Erythroblast (primary cell): ENCODE measurements around the gene COX17.

Experiments used
- DNase-seq, 2 experiments: peaks; one replicate each; lab custom pipeline; 2025; lab: John Stamatoyannopoulos, UW
- GATA1 ChIP-seq: IDR thresholded peaks from 2 replicates; pipeline ENCODE4 v1.6.1; 2011; ENCODE audit warnings: low read depth, mild to moderate bottlenecking, control low read depth, low read length, moderate library complexity
- POLR2A ChIP-seq: IDR thresholded peaks from 2 replicates; pipeline ENCODE4 v1.6.1; 2011; ENCODE audit warnings: mild to moderate bottlenecking, low read length

Gene COX17

DNA sequence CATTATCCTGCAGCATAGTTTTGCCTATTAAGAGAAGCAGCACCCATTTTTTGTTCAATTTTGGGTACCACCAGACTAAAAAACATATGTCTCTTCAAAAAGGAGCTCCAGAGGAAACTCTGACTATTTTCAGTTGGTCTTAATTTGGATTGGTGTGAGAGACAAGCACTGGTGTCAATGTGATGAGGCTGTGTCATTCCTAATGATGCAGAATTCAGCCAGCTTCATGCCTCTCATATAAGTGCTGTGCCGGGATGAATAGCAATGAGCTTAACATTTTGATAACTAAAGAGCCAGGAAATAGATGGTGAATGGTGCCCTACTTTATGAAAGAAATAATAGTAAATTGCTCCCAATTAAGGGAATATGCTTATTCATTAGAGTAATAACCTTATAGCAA lies 32.7 kb downstream of the COX17 start:
- no peak for DNase-seq
- TF ChIP-seq GATA1, result no peak
- no peak for TF ChIP-seq POLR2A

DNA sequence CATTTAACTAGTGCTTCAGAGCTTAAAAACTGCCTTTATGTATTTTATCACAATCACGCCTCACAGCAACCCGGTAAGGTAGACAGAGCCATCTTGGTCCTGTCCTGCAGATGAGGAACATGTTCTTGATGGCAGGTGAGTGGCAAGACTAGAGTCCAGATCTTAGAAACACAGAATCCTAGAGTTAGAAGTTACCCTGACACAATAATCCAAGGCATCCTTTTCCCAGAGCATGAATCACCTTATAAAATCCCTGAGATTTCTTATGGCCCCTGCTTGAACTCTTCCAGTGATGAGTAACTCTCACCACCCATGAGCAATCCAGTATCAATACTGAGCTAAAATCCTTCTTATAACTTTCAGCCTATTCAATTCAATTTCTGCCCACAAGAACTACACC lies 33.7 kb downstream of the COX17 start:
- peak in 1 of 2 experiments; percentile 33 for DNase-seq

DNA sequence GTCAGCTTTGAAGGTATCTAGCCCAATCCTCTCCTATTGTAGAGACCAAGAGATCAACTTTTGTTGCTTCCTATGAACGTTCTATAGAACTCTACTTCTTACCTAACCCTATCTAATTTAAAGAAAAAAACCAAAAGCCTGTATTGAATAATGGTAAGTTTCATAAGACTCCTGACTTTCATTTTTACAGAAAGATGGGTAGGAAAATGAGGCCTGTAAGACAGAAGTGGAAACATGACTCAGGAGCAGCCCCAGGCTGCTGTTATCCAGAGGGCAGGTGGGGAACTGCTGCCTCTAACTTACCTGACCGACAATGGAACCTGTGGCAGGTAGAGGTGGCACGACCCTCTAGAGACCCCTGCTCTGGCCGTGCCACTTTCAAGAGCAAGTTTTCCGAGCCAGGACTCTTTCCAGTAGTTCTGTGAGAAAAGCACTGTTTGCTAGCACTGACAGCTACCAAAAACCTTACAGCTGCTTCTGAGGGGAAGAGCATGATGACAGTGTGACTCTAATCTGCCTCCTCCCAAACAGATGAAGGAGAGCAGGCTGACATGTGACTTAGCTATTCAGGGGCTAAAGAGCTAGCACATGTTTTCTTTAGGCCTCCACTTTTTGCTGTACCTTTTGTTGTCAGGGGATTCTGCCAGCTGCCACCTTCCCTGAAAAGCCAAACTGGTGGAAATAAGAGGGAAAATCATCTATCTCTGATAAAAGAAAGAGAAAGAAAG lies 34.3 kb downstream of the COX17 start:
- DNase-seq, result peak; percentile 49 to 57
- TF ChIP-seq GATA1 (no peak), POLR2A (no peak)

More for the DNA sequence above, 33.7 kb downstream of the COX17 start:
- no peak for TF ChIP-seq GATA1

DNA sequence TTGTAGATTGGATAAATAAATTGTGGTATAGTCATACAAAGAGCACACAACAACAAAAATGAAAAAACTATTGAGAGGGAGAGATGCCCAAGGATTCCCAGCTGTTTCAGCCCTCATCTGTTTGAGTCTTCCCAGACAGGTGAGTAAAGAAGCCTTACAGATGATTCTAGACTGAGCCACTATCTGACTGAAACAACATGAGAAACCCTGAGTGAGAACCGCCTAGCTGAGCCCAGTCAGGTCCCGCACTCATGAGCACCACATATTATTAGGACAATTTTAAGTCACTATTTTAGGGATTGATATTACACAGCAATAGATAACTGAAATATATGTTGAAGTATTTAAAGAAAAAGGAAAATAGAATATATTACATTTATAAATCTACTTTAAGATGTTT lies 35.8 kb downstream of the COX17 start:
- no peak for TF ChIP-seq GATA1
- no peak for TF ChIP-seq POLR2A
- DNase-seq, result no peak

DNA sequence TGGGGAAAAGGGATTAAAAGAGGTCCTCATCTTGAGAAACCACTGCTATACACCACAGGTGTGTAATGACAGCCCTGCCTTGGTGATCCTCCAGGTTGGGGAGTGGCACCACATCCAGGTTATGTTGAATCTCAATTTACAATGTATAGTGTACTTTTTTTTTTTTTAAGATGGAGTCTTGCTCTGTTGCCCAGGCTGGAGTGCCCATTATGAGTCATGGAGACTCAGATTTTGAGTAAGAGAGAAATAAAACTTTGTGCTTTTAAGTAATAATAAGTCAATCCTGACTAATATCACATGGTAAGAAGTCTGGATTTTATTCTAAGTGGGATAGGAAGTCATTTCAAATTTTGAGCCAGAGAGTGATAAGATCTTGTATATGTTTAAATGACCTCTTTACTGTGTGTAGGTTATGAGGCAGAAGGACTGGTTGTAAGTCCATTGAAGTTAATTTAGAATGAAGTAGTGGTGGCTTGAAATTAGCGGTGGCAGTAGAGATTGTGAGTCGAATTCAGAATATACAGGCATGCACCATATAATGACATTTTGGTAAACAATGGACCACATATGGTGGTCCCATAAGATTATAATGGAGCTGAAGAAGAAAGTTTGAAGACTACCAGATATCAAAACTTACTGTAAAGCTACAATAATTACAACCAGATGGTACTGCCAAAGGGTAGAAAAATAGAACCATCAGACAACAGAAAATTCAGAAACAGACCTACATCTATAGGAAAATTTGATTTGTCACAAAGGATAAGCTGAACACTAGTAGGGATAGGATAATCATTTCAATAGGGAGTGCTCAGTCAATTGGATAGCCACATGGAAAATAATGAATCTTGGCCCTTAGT lies 37.5 kb downstream of the COX17 start:
- DNase-seq, result peak in 1 of 2 experiments; percentile 28
- TF ChIP-seq POLR2A, result no peak
- no peak for TF ChIP-seq GATA1

DNA sequence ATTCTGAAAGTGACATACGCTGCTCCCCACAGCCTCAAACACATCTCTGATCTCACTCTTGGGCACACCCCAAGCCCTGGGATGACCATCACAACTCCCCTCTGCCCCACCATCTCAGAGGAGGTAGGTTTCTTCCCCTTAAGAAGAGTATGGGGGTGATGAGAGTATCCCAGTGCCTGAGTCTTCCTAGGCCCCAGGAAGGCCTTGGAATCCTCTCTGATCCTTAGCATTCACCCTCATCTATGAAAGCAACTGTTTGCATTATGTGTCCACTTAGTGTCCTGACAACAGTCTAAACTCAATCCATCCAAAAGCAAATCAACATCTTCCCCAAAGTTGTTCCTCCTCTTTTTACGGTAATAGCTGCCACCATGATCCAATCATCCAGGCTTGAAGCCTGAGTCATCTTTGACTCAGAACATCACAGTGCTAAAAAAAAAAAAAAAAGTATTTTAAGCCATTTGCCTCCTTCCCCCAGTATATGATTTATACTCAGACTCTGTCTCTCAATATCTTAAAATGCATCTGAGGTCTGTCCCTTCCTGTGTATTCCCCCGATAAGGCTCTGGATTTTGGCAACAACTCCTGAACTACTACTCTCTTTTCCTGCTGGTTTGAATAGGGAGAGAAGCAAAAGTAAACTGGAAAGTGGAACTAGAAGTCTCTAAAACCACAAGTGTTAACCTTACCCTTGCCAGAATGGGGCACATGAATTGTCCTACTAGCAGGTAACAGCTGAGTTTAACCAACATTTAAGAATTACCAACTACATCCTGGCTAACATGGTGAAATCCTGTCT lies 39.3 kb downstream of the COX17 start:
- DNase-seq, result peak; percentile 29 to 60
- TF ChIP-seq GATA1 (no peak), POLR2A (no peak)

DNA sequence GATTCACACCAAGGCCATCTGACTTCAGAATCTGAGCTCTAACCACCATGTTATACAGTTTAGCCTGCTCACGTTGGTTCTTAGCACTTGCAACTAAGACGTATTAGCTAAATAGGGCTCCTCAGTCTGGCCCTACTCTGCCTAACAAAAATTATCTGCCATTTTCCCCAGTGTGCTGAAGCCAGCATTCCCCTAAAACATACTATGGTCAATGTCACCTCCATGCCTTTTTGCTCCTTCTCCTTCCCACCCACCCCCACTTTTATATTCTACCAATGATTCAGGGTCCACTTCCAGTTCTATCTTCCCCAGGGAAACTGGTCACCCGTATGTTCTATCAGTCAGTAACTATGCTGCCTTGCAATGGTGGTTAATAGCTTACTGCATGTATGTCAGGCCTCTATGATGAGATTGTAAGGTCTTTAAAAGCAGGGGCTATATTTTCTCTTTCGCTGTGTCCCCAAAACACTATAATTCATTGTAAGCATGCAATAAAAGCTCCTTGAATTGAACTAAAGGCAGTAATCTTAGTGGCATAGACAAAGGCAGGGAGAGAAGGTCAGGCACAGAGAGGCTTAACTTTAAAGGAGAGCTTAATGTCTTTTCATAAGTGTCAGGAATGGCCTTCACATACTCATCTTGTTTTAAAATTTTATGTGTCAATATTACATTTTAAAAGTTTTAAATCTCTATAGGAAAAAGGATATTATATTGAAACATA lies 40.2 kb downstream of the COX17 start:
- no peak for DNase-seq
- TF ChIP-seq POLR2A (no peak), GATA1 (no peak)

DNA sequence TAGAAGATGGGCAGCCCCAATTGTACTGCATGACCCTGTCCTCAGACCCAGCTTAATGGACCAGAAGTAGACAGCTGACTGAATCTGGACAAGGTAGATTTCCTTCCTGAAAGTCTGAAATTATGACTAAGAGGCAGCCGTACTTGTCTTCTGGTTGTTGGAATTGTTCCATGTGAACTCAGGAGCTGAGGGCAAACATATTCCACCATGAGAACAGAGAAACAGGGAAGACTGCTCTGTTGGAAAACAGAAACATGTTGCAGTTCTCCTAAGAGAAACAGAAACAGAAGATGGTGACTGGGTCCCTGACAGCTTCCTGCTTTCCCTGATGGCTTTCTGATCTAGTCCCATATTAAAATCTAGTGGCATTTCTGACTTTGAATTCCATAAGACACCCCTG lies 41.0 kb downstream of the COX17 start:
- no peak for TF ChIP-seq POLR2A
- TF ChIP-seq GATA1, result no peak
- DNase-seq, result no peak

DNA sequence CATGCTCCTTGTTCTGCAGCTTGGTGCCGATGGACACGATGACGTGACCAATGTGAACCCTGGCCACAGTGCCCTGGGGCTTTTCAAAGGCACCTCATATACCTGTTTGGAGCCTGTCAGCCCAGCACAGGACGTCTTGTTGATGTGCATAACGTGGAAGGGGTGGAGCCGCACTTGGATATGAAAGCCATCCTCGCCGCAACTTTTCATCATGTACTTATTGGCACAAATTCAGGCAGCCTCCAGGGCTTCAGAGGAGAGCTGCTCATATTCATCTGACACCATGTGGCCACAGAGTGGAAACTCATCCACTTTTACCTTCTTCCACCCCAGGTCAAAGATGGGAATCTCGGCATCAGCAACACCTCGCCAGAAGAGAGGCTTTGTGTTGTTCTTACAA lies 41.5 kb downstream of the COX17 start:
- TF ChIP-seq GATA1, result no peak
- TF ChIP-seq POLR2A, result no peak
- no peak for DNase-seq

DNA sequence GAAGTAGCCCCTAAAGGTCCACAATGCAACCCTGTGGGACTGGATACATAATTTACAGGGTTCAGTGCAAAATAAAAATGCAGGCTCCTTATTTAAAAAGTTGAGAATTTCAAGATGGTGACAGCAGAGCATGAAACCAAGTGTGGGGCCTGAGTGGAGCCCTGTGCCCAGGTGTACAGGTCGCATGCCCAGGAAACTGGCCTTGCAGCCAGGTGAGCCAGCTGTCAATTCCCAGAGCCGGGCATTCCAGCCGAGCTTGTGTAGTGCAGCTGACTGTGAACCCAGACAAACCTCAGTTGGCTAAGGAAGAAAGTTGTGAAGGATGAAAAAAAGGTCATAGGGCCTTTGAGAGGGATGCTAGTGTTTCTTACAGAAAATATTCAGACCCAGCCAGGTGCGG lies 44.4 kb downstream of the COX17 start:
- DNase-seq, result no peak
- TF ChIP-seq GATA1 (no peak), POLR2A (no peak)

DNA sequence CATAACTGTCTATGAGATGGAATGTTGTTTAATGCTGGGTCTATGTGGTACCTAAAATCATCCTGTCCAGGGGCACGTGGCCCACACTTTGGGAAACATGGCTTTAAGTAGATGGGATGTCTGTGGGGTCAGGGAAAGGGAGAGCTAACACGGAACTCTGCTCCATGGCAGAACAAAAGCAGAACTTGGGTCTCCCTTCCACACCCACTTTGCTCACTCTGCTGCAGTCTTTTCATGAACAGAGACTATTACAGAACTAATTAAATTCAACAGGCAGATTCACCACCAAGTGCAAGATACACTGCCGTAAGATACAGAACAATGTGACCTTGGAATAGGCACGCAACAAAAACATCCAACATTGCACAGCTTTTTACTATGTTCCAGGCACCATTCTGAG lies 45.0 kb downstream of the COX17 start:
- no peak for DNase-seq
- TF ChIP-seq POLR2A, result no peak
- no peak for TF ChIP-seq GATA1

DNA sequence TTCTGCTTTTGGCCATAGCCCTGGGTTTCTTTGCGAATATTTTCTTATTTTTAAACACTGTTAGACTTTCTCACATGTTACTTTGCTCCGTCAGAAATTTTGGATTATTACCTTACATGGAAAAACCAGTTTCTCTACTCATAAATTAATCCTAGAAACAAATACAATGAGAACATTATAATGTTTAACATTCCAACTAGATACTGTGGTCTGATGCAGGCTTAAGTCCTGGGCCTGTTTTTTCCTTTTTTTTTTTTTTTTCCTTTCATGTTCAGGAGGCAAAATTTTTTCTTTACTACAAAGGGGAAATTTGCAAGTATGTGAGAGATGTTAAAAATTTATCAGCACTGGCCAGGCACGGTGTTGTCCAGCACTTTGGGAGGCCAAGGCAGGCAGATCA lies 45.7 kb downstream of the COX17 start:
- TF ChIP-seq GATA1 (no peak), POLR2A (no peak)
- no peak for DNase-seq

DNA sequence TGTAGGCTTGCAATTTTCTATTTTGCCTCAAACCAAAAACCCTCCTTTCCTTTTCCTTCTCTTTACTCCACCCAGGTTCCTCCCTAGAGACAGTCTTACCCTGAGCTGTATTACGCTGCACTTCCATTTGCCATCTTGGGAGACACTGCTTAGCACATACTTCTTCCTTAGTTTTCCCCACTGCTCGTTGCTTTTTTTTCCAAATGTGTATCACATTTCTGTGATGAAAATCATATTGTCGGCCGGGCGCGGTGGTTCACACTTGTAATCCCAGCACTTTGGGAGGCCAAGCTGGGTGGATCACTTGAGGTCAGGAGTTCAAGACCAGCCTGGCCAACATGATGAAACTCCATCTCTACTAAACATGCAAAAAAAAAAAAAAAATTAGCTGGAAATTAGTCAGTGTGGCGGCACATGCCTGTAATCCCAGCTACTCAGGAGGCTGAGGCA lies 46.3 kb downstream of the COX17 start:
- no peak for DNase-seq
- TF ChIP-seq POLR2A, result no peak
- no peak for TF ChIP-seq GATA1
